PC-3 (cell line): ENCODE results near the gene CCDC32.

Experiments
- CTCF ChIP-seq: fragments of 300-600 bp; sonication (generic); conservative IDR thresholded peaks from 2 replicates; pipeline ENCODE4 v1.5.1; 2017; ENCODE audit warnings: antibody characterized with exemption, low read depth, mild to moderate bottlenecking, low read length
- EZH2 ChIP-seq: fragments of 300-600 bp; sonication (generic); IDR thresholded peaks from one replicate; pipeline ENCODE4 v1.6.1; 2017; ENCODE audit warnings: antibody characterized with exemption, mild to moderate bottlenecking, low read length; ENCODE audit not compliant: unreplicated experiment
- EZH2phosphoT487 ChIP-seq: fragments of 300-600 bp; sonication (generic); IDR thresholded peaks from 2 replicates; pipeline ENCODE4 v1.6.1; 2018; ENCODE audit warnings: mild to moderate bottlenecking, antibody characterized with exemption, low read length, borderline replicate concordance

GRCh38 chr15:40567111-40567510 lies 2.3 kb upstream of the CCDC32 start:
- peak; percentile 51 for TF ChIP-seq CTCF
- TF ChIP-seq EZH2: no peak
- TF ChIP-seq EZH2phosphoT487: no peak
